H7 (cell line): ENCODE data around the gene VMP1. TPM values are rescaled to one million over a fixed set of nuclear protein-coding genes. Genes with fewer than 3 reads are reported as not detected.
"Not testable (repeated sequence)": the region's sequence is repeated elsewhere in the genome, so short reads cannot be mapped to it uniquely, and the experiment has no call there.

Source experiments
- DNase-seq: peaks from one replicate; pipeline ENCODE4 v3.0.0; 2012
- H3K27me3 ChIP-seq: 2 replicates; pipeline ENCODE4 v1.6.0; 2011; ENCODE audit warnings: mild to moderate bottlenecking, low read length; ENCODE audit not compliant: control insufficient read depth, insufficient read depth
- H3K36me3 ChIP-seq: replicated peaks from 2 replicates; pipeline ENCODE4 v1.5.1; 2011; ENCODE audit warnings: low read length; ENCODE audit not compliant: control insufficient read depth, insufficient read depth
- H3K4me3 ChIP-seq: 2 replicates; pipeline ENCODE4 v1.5.1; 2011; ENCODE audit warnings: low read depth, mild to moderate bottlenecking, control low read depth, low read length, moderate library complexity; ENCODE audit not compliant: insufficient read depth
- total RNA-seq: library from RNA; depleted of rRNA; stranded (reverse); fragments of >200 nt; shearing (Covaris generic); gene quantifications from 2 replicates; pipeline ENCODE4 v1.2.3, GENCODE V29; 2014

VMP1 gene
- total RNA-seq, 1 experiment from 2014 or later: 64.2 TPM

DNA sequence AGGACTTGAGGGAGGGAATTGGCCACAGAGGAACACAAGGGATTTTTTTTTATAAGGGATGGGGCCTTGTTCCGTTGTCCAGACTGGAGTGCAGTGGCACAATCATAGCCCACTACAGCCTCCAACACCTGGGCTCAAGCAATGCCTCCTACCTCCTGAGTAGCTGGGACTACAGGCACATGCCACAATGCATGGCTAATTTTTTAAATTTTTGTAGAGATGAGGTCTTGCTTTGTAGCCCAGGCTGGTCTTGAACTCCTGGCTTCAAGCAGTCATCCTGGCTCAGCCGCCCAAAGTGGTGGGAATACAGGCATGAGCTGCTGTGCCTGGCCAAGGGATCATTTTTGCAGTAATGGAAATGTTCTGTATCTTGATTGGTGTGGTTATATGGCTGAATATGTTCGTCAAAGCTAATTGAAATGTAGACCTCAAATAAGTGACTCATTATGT, 56.9 kb downstream of the VMP1 start:
- Histone ChIP-seq H3K4me3 (no peak overlapping the region), H3K27me3 (no peaks in the 10 kb centered on the region), H3K36me3 (no peaks in the 10 kb centered on the region)
- no peak for DNase-seq

DNA sequence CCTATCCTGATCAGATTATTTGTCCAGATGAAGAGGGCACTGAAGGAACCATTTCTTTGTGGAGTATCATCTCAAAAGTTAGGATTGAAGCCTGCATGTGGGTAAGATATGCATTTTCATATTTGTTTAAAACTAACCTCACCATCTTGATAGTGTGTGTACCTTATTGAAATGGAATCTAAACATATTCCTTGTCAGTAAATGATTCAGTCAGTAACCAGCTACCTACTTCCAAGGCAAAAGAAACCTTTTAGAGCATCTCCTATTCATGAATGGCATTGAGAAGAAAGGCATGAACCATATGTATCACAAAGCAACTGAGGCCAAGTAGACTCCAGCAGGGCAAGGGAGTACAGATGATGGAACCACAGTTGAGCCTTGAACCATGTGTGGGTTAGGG, 57.6 kb downstream of the VMP1 start:
- H3K27me3 ChIP-seq: no peaks in the 10 kb centered on the region
- no peaks in the 10 kb centered on the region for H3K36me3 ChIP-seq
- no peak for DNase-seq
- H3K4me3 ChIP-seq: no peak overlapping the region

DNA sequence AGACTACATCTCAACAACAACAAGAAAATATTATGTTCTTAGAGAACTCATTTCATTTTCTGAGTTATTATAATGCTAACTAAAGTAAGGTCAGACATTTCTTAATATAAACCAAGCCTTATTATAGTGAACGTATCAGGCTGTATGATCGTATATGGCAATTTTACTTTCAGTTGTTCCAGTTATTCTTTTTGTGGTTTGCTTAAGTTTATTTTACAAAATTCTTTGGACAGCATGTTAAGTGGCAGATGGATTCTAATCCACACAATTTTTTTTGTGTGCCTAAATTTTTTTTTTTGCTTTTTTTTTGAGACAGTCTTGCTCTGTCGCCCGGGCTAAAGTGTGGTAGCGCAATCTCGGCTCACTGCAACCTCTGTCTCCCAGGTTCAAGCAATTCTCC, 59.0 kb downstream of the VMP1 start:
- H3K4me3 ChIP-seq: no peak overlapping the region
- H3K27me3 ChIP-seq: no peaks in the 10 kb centered on the region
- DNase-seq: no peak
- no peaks in the 10 kb centered on the region for H3K36me3 ChIP-seq

DNA sequence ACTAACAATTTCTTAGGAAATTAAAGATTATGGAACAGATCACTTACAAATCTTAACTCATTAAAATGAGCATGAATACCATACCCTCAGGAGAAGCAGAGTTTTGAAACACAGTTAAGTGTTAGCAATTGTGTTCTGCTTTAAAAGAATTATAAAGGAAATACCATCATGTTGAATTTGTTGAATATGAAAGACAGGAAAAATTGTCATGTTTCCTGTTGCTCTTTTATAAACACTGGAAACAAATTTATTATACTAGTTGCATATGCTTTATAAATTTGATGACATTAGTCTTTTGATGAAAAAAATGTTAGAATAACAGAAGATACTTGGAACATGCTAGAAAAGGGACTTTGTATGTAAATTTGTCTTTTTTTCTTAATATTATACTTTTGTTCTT, 59.7 kb downstream of the VMP1 start:
- DNase-seq: no peak
- H3K27me3 ChIP-seq: no peaks in the 10 kb centered on the region
- H3K36me3 ChIP-seq: no peaks in the 10 kb centered on the region
- H3K4me3 ChIP-seq: no peak overlapping the region

DNA sequence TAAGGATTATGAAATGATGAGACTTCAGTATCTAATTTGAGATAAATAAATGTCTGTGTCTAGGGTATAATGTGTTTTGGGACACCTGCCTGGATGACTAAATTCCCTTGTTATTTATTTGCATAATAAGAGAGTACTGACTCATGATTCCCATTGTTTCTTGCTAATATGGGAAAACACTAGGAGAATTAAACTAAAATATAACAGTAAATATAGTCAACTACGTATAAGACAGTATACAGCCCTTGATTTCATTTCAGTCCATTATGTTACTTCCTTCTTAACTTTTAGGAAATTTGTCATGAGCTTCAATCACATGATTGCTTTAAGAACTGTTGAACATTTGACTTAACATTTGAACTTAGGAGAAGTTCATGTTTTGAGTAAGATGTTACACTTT, 62.4 kb downstream of the VMP1 start:
- no peak for DNase-seq
- peaks cover 2% of the 10 kb centered on the region; the same call in 1 of the 2 replicates for H3K36me3 ChIP-seq
- no peak overlapping the region for H3K4me3 ChIP-seq
- no peaks in the 10 kb centered on the region for H3K27me3 ChIP-seq

DNA sequence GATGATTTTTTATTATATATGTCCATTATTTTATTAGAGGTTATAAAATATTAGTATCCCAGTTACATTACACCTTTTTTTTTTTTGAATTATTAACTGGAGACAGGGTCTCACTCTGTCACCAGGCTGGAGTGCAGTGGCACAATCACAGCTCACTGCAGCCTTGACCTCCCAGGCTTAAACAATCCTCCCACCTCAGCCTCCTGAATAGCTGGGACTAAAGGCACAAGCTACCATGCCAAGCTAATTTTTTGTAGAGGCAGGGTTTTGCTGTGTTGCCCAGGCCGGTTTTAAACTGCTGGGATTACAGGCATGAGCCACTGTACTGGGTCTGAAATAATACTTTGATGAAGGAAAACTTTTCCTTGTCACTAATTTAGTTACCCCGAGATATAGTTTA, 63.6 kb downstream of the VMP1 start:
- no peak overlapping the region for H3K4me3 ChIP-seq
- H3K27me3 ChIP-seq: no peaks in the 10 kb centered on the region
- H3K36me3 ChIP-seq: peaks cover 2% of the 10 kb centered on the region; the same call in 1 of the 2 replicates
- DNase-seq: no peak

DNA sequence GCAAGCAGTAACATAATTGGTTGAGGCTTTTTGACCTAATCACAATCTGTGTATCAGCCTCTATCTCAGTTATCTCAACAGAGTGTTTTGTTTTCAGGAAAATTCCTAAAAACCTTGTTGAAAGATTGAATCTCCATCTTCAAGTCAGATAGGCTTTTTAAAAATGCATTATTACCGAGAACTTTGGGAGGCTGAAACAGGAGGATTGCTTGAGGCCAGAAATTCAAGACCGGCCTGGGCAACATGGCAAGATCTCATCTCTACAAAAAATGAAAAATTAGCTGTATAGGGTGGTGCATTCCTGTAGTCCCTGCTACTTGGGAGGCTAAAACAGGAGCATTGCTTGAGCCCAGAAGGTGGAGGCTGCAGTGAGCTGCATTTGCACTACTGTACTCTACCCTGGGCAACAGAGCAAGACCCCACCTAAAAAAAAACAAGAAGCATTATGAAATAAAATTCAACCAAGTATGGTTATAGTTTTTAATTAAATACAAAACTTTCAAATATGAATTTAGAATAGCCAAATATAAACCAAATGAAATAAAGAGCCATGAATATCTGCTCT, 68.4 kb downstream of the VMP1 start:
- no peak for DNase-seq
- Histone ChIP-seq H3K27me3 (no peaks in the 10 kb centered on the region), H3K36me3 (peaks cover 2% of the 10 kb centered on the region; the same call in 1 of the 2 replicates), H3K4me3 (no peak overlapping the region)

DNA sequence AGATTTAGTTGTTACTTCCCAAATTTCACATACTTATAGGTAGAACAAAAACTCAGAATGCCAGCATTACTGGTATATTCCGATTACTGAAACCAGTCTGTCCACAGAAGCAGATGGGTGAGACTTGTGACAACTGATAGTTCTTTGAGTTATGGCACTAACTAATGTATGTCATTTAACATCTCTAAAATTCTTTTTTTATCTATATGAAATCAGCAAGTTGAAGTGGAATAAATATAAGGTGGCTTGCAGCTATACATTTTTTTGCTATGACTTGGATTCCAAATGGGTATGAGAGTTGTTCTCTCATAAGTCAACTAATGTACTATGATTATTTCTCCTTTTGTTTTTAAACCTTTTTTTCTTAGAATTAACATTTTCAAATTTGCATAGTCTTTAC, 69.1 kb downstream of the VMP1 start:
- H3K36me3 ChIP-seq: peaks cover 2% of the 10 kb centered on the region; the same call in 1 of the 2 replicates

DNA sequence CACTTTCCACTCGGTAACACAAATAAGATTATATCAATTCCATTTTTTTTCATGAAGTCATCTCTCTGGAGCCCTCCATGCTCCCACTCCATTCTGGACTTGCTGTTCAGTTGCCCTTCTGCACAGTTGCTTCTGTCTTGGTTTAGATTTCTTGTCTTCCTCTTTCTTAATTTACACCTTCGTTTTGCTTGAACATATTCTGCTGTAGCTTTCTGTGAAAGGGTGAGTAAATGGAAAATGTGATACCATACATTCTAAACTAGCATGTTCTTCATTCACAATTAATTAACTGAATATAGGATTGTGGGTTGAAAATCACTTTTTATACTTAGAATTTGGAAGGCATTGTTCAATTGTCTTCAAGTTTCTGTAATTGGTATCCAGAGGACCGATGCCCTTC, 69.6 kb downstream of the VMP1 start:
- Histone ChIP-seq H3K4me3 (no peak overlapping the region), H3K27me3 (no peaks in the 10 kb centered on the region), H3K36me3 (peaks cover 2% of the 10 kb centered on the region; the same call in 1 of the 2 replicates)
- no peak for DNase-seq

More for the DNA sequence above, 69.1 kb downstream of the VMP1 start:
- H3K4me3 ChIP-seq: no peak overlapping the region
- H3K27me3 ChIP-seq: no peaks in the 10 kb centered on the region
- no peak for DNase-seq

DNA sequence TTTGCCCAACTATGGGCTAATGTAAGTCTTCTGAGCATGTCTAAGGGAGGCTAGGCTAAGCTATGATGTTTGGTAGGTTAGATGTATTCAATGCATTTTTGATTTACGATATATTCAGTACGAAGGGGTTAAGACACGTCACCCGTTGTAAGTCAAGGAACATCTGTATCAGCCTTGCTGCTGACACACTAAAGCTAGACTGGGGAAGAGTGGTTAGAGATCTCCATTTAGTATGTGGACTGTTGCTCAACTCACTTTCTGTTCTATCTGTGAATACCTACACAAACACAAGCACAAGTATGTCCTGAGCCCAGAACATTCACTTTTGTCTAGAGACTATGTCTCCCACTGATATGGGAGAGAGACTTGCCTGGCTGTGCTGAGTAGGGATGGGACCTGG, 71.5 kb downstream of the VMP1 start:
- no peak overlapping the region for H3K4me3 ChIP-seq
- peaks cover 2% of the 10 kb centered on the region; the same call in 1 of the 2 replicates for H3K36me3 ChIP-seq
- no peak for DNase-seq
- H3K27me3 ChIP-seq: no peaks in the 10 kb centered on the region

DNA sequence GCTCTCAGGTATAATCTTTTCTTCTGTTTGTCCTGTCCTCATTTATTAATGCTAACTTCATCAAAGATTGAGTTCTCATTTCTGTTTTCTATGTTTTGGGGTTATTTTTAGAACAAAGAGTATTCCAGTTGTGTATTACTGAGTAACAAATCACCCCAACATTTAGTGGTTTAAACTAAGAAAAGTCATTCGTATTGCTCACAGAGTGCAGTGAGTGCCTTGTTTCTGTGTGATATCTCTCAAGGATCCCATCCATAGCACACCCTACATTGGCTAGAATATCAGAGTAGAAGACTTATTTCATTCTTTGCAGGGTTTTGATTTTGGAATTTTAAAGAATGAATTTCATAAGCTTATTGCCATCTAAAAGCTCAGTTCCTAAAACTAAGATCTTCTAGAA, 72.1 kb downstream of the VMP1 start:
- Histone ChIP-seq H3K36me3 (no peaks in the 10 kb centered on the region; the same call in 1 of the 2 replicates), H3K4me3 (no peak overlapping the region), H3K27me3 (no peaks in the 10 kb centered on the region)
- DNase-seq: no peak

DNA sequence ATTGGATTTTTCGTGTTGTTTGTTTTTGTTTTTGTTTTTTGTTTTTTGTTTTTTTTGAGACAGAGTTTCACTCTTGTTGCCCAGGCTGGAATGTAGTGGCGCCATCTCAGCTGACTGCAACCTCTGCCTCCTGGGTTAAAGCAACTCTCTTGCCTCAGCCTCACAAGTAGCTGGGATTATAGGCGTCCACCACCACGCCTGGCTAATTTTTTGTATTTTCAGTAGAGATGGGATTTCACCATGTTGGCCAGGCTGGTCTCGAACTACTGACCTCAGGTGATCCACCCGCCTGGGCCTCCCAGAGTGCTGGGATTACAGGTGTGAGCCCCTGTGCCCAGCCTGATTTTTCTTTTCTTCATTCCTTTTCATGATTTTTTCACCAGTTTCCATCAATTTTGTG, 73.1 kb downstream of the VMP1 start:
- not testable (repeated sequence) for H3K27me3 ChIP-seq, DNase-seq, H3K4me3 ChIP-seq, H3K36me3 ChIP-seq

DNA sequence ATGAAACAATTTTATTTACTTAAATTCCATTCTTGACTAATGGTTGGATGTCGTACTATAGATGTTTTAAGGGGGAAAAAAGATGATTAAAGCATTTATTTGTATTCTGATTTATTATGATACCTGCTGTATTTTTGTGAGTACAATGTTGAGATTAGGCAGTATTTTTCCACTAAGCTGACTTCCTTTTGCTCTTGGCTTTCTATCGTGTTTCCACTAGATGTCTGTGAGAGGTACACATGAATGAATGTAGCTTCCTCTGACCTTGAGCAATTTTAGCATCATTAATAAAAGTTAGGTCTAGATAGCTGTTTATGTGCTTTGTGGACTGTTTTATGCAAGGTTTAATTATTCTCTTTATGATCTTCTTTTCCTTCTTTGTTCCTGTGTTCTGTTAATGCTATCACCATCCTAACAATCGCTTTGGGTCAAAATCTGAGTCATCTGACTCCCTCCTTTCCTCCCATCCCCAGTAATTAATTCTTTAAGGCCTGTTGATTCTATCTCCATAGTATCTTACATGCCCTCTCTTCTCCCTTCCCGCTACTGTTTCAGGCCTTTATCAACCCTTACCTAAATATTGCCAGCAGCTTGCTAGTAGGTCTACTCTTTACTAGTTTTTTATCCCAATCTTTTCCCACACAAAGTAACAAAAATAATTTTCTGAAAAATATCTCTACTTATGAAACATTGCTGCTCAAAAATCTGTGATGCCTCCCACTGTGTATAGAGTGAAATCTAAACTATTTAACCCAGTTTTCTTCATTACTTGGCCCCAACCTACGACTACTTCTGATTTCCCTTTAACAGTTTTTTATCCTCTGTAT, 76.0 kb downstream of the VMP1 start:
- Histone ChIP-seq H3K4me3 (no peak overlapping the region), H3K36me3 (no peaks in the 10 kb centered on the region), H3K27me3 (no peaks in the 10 kb centered on the region)
- no peak for DNase-seq

DNA sequence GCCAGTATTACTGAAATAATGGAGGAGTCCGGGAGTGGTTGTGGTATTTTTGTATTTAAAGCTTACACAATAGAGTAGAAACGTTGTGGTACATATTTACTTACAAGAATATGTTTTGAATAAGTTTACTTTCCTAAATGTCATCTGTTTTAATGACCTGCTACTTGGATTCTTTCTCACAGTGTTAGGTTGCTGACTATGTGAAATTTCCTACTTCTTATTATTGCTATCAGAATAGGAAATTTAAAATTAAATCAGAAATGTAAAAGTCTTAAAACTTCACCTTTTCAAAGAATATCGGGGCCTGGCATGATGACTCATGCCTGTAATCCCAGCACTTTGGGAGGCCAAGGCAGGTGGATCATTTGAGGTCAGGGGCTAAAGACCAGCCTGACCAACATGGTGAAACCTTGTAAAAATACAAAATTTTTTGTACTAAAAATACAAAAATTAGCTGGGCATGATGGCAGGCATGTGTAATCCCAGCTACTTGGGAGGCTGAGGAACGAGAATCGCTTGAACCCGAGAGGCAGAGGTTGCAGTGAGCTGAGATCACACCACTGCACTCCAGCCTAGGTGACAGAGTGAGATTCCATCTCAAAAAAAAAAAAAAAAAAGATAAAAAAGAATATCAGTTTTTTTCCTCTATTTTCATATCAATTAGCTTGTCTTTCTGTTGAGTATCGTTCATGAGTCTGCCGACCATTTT, 77.8 kb downstream of the VMP1 start:
- no peak for DNase-seq
- H3K27me3 ChIP-seq: no peaks in the 10 kb centered on the region
- no peaks in the 10 kb centered on the region for H3K36me3 ChIP-seq
- no peak overlapping the region for H3K4me3 ChIP-seq

DNA sequence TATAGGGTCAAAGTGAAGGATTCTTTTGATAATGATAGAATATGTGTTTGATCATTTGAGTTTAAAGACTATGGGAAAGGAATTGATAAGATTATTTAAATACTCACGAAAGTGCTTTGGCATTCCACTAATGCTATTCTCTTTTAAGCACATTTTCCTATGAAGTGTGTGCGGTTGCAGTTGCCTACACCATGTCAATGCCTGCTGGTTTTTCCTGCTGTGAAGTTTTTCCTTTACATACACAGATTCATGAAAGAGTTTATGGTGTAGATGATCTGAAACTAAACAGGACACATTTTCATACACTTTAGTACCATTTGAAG, 78.7 kb downstream of the VMP1 start:
- Histone ChIP-seq H3K36me3 (no peaks in the 10 kb centered on the region), H3K27me3 (no peaks in the 10 kb centered on the region), H3K4me3 (no peak overlapping the region)
- no peak for DNase-seq
